AG04449 (cell line): ENCODE results near the gene SLC10A6.

Experiments
- CTCF ChIA-PET: fragments of 350-600 bp; formaldehyde crosslinking; extraction: SDS; loops from one replicate; lab custom pipeline; 2021; ENCODE audit warnings: antibody characterized with exemption; lab: Yijun Ruan, JAX
- POLR2A ChIA-PET: fragments of 400-600, 350-600 bp; formaldehyde crosslinking; extraction: SDS; loops from one replicate; lab custom pipeline; 2020; ENCODE audit warnings: antibody characterized with exemption, inconsistent platforms; lab: Yijun Ruan, JAX
- DNase-seq: peaks from one replicate; pipeline ENCODE4 v3.0.0-alpha.2; 2010; ENCODE audit warnings: low read depth, low spot score
- H3K4me3 ChIP-seq: 2 replicates; pipeline ENCODE4 v1.5.1; 2011; ENCODE audit warnings: low read depth, mild to moderate bottlenecking, control low read depth, low read length
- CTCF ChIP-seq: IDR thresholded peaks from one replicate; pipeline ENCODE4 v1.5.1; 2011; ENCODE audit warnings: mild to moderate bottlenecking, moderate library complexity, low read length, control low read depth, inconsistent platforms; ENCODE audit not compliant: insufficient read depth; ENCODE audit errors: missing control alignments

The SLC10A6 gene

GRCh38 chr4:86788826-86789225, 60.4 kb downstream of the SLC10A6 start:
- no peak overlapping the region for H3K4me3 ChIP-seq
- CTCF ChIA-PET, result interaction anchor here (1.4 to 1.9 kb wide), 2 partner anchors 266 to 290 kb away, joined by 3 to 6 read pairs; no protein-coding TSS in a partner anchor
- POLR2A ChIA-PET, result no interaction called here
- TF ChIP-seq CTCF, result no peak
- DNase-seq, result no peak

GRCh38 chr4:86778175-86778574, 71.0 kb downstream of the SLC10A6 start:
- POLR2A ChIA-PET, result interaction anchor here (0.6 kb wide), 1 partner anchor 259 kb away, joined by 3 read pairs; no protein-coding TSS in a partner anchor
- DNase-seq, result no peak
- TF ChIP-seq CTCF, result no peak
- H3K4me3 ChIP-seq, result no peak overlapping the region
- CTCF ChIA-PET, result no interaction called here

- CTCF ChIA-PET, result interaction anchor here (0.9 kb wide), 1 partner anchor 277 kb away, joined by 4 read pairs; no protein-coding TSS in a partner anchor
- POLR2A ChIA-PET, result no interaction called here
- H3K4me3 ChIP-seq, result no peak overlapping the region
- no peak for DNase-seq
- no peak for TF ChIP-seq CTCF
Measured at GRCh38 chr4:86775061-86775460, 74.1 kb downstream of the SLC10A6 start.
